ENCODE results near the gene ARAP2.

DNA sequence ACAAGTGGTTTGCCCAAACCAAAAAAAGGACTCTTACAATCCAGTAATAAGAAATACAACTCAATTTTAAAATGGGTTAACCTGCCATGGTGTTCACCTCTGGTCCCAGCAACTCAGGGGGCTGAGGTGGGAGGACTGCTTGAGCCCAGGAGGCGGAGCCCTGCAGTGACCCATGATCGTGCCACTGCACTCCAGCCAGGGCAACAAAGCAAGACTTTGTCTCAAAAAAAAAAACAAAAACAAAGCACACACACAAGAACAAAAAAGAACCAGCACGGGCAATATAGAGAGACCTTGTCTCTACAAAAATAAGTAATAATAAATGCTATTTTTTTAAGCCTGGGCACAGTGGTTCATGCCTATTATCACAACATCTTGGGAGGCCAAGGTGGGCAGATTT, 28.7 kb downstream of the ARAP2 start:
- TF ChIP-seq, protein P1, sequence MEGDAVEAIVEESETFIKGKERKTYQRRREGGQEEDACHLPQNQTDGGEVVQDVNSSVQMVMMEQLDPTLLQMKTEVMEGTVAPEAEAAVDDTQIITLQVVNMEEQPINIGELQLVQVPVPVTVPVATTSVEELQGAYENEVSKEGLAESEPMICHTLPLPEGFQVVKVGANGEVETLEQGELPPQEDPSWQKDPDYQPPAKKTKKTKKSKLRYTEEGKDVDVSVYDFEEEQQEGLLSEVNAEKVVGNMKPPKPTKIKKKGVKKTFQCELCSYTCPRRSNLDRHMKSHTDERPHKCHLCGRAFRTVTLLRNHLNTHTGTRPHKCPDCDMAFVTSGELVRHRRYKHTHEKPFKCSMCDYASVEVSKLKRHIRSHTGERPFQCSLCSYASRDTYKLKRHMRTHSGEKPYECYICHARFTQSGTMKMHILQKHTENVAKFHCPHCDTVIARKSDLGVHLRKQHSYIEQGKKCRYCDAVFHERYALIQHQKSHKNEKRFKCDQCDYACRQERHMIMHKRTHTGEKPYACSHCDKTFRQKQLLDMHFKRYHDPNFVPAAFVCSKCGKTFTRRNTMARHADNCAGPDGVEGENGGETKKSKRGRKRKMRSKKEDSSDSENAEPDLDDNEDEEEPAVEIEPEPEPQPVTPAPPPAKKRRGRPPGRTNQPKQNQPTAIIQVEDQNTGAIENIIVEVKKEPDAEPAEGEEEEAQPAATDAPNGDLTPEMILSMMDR (IDR thresholded peaks at IDR 0.05; ENCODE audit: borderline replicate concordance, extremely low read depth, low read length, poor library complexity, severe bottlenecking) = no peak
- TF ChIP-seq EZH2 (IDR thresholded peaks at IDR 0.05; ENCODE audit: borderline replicate concordance, low read depth, low read length, severe bottlenecking) = no peak

Measured in DND-41 (cell line).